CD4-positive, alpha-beta T cell treated with Interleukin-21 for 1 hour (primary cell): ENCODE results near the gene POTEG.
"Not testable (repeated sequence)": the region's sequence is repeated elsewhere in the genome, so short reads cannot be mapped to it uniquely, and the experiment has no call there.

ENCODE experiments used
- DNase-seq: peaks from one replicate; pipeline ENCODE4 v3.0.0-alpha.2; 2020

POTEG gene

GRCh38 chr14:19372813-19373500, 61.2 kb downstream of the POTEG start:
- not testable (repeated sequence) for DNase-seq

- not testable (repeated sequence) for DNase-seq
Observed at GRCh38 chr14:19371767-19372166, 62.4 kb downstream of the POTEG start.

DNA sequence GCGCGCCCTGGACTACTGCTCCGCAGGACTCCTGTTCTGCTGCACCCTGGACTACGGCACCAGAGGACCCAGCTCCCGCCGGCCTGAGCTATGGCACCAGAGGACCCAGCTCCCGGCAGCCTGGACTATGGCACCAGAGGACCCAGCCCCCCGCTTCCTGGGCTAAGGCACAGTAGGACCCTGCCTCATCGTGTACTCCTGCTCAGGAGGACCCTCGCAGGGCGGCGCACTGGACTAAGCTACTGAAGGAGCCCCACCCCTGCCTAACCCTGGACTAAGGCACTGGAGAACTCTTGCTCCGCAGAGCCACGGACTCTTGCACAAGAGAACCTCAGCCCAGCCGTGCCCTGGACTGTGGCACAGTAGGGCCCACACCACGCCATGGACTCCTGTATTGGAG, 71.3 kb downstream of the POTEG start:
- DNase-seq, result not testable (repeated sequence)

DNA sequence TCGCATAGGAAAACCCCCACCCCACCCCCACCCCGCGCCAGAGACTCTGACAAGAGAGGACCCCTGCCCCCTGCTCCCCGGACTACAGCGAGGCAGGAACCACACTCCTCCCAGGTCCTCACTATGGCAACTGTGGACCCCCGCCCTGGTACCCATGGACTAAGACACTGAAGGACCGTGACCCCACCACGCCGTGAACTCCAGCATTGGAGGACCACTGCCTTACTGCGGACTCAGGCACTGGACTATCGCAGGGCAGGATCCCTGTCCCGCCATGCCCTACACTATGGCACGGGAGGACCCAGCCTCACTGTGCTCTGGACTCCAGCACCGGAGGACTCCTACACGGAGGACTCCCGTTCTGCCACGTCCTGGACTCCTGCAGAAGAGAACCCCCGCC, 71.8 kb downstream of the POTEG start:
- DNase-seq, result not testable (repeated sequence)

DNA sequence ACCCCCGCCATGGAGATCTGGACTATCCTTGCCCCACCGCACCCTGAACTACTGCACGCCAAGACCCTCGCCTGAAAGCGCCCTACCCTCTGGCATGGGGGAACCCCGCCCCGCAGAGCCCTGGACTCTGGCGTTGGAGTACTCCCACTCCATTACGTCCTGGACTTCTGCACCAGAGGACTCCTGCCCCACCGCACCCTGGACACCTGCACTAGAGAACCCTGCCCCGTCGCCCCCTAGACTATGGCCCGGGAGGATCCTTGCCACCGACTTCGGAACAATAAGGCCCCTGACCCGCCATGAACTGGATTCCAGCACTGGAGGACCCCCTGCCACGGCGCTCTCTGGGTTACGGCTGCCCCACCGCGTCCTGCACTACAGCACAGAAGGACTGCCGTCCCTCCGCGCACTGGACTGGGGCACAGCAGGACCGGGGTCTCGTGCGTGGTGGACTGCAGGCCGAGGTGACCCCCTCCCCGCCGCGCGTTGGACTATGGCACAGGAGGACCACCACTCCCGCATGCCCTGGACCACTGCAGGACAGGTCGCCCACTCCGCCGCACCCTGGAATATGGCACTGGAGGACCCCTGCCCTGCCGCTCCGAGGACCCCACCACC, 72.4 kb downstream of the POTEG start:
- DNase-seq, result not testable (repeated sequence)

- DNase-seq, result not testable (repeated sequence)
Observed at GRCh38 chr14:19360937-19361635, 73.1 kb downstream of the POTEG start.
